PC-9 (cell line): ENCODE data around the gene MCC.

Experiments used
- CTCF ChIP-seq: fragments of 200-600 bp; sonication (generic); conservative IDR thresholded peaks from 2 replicates; pipeline ENCODE4 v1.6.1; 2017; ENCODE audit warnings: mixed run types, antibody characterized with exemption, mild to moderate bottlenecking, moderate library complexity
- EZH2 ChIP-seq: fragments of 200-600 bp; sonication (generic); IDR thresholded peaks from 2 replicates; pipeline ENCODE4 v1.8.0; 2017; ENCODE audit warnings: antibody characterized with exemption, low read depth

- TF ChIP-seq CTCF, result no peak
- no peak for TF ChIP-seq EZH2
Observed at GRCh38 chr5:113005454-113005853, 482.8 kb downstream of the MCC start.
